Gastroesophageal sphincter (tissue), 3 donors: ENCODE results near the gene MXI1.

Source experiments
- POLR2AphosphoS5 ChIP-seq: sonication (generic); formaldehyde crosslinking; IDR thresholded peaks from one replicate; pipeline ENCODE4 v1.6.1; 2017; ENCODE audit warnings: antibody characterized with exemption
- TF ChIP-seq, protein P1 (sequence below), 4 experiments: fragments of 200-600 bp in 2 of 4; fragments of 450-650 bp in 2 of 4; sonication (generic) in 1 of 4; IDR thresholded peaks; one replicate each; pipeline ENCODE4 v1.5.1; 2017 to 2019; ENCODE audit warnings: antibody characterized with exemption in 4 of 4, mild to moderate bottlenecking in 2 of 4, moderate library complexity in 2 of 4

GRCh38 chr10:110321869-110322620 is 114.6 kb downstream of the MXI1 start:
- TF ChIP-seq, protein P1, sequence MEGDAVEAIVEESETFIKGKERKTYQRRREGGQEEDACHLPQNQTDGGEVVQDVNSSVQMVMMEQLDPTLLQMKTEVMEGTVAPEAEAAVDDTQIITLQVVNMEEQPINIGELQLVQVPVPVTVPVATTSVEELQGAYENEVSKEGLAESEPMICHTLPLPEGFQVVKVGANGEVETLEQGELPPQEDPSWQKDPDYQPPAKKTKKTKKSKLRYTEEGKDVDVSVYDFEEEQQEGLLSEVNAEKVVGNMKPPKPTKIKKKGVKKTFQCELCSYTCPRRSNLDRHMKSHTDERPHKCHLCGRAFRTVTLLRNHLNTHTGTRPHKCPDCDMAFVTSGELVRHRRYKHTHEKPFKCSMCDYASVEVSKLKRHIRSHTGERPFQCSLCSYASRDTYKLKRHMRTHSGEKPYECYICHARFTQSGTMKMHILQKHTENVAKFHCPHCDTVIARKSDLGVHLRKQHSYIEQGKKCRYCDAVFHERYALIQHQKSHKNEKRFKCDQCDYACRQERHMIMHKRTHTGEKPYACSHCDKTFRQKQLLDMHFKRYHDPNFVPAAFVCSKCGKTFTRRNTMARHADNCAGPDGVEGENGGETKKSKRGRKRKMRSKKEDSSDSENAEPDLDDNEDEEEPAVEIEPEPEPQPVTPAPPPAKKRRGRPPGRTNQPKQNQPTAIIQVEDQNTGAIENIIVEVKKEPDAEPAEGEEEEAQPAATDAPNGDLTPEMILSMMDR (IDR thresholded peaks at IDR 0.05): no peak
- no peak for TF ChIP-seq POLR2AphosphoS5
